HG03520 (cell line): ENCODE results near the gene DMXL1.
"Not testable (repeated sequence)": the region's sequence is repeated elsewhere in the genome, so short reads cannot be mapped to it uniquely, and the experiment has no call there.

Experiments used
- ATAC-seq: cut with Tn5 transposase; IDR thresholded peaks from one replicate; pipeline ENCODE4 v1.9.1; 2021; ENCODE audit warnings: mild to moderate bottlenecking, moderate library complexity; ENCODE audit not compliant: unreplicated experiment

Gene DMXL1

DNA sequence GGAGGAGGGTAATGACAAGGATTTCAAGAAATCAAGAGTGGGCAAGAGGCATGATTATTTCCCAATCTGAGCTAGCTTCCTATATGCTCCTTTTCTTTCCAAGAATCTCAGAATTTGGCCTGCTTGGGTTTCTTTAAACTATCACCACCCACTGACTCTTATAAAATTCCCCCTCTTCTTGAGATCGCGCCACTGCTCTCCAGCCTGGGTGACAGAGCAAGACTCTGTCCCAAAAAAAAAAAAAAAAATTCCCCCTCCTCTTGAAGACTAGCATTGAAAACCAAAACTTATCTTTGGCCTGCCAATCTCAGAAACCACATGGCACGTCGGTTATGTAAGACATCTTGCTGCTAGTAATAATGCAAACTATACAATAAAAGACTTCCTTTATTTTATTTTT is 3.4 kb upstream of the DMXL1 start:
- ATAC-seq: no peak

DNA sequence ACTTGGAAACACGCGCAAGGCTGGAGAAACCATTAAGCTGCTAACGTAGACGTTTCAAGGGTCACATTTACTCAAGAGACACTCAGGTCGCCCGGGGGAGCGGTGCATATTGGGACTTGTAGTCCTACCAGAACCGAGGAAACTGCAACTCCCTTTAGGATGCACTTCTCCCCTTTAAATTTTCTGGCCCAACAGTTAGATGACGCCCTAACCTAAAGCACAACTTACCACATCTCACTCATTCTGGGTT is 384 bp upstream of the DMXL1 start:
- ATAC-seq: peak; percentile 53

DNA sequence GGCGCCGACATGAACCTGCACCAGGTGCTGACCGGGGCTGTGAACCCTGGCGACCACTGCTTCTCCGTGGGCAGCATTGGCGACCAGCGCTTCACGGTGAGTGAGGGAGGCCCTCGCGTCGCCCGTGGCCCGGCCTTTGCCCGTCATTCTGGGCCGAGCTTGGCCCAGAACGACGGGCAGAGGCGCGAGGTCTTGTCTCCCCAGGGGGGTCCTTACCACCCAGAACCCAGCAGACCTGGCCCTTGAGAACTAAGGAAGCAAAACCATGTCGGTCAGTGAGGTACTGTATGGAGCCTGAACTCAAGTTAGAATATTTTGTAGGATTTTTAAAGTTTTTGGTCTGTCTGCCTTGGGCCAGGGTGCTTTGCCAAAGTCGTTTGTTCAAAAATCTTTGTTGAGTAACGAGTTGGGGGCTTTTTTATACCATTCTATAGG is 691 bp downstream of the DMXL1 start:
- ATAC-seq: no peak

DNA sequence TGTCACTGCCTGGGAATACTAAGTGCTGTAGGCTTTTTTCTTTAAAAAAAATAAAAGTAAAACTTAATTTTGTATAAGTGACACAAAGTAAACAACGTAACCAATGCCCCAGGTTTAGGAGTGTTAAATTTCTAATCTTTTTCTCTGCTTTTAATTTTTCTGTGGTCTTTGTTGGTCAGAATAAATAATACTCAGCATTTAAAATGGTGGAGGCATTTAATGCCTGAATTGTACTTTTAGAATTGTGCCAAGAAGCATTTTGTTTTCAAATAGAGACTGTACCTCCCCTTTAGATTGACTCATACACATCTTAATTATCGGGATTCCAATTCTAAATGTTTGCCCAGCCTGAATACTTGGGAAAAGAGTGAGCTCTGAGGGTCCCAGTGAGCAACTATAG is 1.6 kb downstream of the DMXL1 start:
- no peak for ATAC-seq

DNA sequence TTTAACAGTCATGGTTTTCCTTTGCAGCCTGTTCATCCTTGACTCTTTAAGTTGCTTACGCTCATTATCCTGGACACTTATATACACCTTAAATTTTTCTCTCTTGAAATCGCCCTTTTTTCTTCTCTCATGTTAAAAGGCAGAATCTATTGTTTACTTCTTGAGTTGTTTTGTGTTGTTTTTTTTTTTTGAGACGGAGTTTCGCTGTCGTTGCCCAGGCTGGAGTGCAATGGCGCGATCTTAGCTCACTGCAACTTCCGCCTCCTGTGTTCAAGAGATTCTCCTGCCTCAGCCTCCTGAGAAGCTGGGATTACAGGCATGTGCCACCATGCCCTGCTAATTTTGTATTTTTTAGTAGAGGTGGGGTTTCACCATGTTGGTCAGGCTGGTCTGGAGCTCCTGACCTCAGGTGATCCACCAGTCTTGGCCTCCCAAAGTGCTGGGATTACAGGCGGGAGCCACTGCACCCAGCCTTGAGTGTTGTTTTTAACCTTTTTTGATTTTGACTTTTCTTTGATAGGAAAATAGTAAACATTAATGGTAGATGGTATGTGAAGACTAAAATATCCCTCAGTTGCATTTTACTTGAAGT is 3.0 kb downstream of the DMXL1 start:
- not testable (repeated sequence) for ATAC-seq

DNA sequence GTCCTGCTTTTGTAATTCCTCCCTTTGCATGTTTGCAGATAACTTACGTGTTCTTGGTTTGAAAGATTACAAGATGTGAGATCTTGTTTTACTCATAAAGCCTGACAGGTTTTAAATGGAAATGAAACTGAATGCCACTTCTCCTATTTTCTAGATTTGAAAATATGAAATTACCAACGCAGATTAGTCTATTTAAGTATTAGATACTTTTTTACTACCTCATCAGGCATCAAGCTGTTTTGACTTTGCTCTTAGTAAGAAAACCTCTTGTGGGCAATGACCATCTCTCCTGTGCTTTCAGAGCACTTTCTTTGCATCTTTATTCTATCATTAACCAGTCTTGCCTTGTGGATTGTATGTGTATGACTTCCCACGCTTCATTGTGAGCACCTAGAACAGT is 3.5 kb downstream of the DMXL1 start:
- peak; percentile 17 for ATAC-seq

DNA sequence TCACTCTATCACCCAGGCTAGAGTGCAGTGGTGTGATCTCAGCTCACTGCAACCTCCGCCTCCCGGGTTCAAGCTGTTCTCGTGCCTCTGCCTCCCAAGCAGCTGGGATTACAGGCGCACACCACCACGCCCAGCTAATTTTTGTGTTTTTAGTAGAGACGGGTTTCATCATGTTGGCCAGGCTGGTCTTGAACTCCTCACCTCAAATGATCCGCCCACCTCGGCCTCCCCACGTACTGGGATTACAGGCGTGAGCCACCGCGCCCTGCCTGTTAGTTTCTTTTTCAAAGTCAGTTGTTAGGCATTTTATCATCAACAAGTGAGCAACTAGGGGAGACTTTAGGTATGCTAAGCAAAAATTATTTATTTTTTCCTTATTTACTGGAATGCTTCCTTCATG is 4.4 kb downstream of the DMXL1 start:
- ATAC-seq: not testable (repeated sequence)

DNA sequence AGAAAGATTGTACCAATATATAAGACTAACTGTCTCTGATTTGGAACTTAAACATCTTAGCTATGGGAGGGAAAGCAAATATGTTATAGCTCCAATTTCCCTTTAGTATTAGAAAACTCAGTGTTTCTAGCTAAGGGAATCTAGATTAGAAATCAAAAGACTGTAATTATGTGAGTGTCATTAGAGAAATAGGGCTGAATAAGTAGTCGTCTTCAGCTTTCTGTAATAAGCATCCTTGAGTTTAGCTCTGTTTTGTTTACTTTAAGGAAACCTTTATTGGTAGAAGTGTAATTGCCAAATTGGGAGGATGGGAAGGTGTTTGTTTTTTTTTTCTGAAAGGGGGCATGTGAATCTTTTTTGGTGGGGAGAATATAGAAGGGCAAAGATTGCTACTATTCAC is 5.2 kb downstream of the DMXL1 start:
- ATAC-seq: no peak

DNA sequence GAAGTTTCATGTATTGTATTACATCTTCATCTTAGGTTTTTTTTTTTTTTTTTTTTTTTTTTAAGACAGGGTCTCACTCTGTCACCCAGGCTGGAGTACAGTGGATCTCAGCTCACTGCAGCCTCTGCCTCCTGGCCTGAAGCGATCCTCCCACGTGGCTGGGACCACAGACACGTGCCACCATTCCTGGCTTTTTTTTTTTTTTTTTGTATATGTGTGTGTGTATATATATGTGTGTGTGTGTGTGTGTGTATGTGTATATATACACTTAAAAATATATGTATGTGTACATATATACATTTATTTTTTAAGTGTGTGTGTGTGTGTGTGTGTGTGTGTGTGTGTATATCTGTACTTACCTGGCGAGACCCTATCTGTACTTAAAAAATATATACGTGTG is 6.6 kb downstream of the DMXL1 start:
- ATAC-seq: no peak

DNA sequence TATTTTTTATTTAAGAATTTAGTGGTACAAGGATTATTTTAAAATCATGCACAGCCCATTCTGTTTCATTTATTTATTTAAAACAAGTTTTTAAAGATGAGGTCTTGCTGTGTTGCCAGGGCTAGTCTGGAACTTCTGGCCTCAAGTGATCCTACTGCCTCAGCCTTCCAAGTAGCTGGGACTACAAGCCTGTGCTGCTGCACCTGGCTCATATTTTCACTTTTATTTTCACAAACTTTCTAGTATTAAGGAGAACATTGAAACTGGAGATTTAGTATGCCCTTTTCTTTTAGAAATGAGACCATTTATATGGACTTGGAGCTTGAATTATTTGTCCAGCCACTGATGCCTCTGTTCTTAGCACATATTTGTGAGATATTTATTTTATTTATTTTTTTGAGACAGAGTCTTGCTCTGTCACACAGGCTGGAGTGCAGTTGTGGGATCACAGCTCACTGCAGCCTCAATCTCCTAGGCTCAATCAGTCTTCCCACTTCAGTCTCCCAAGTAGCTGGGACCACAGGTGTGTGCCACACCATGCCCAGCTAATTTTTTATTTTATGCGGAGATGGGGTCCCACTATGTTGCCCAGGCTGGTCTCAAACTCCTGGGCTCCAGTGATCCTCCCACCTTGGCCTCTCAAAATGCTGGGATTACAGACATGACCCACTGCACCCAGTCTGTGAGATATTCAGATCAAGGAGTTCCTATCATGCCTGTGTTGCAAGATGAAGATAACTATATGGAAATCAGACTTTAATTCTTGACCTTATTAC is 7.4 kb downstream of the DMXL1 start:
- no peak for ATAC-seq

DNA sequence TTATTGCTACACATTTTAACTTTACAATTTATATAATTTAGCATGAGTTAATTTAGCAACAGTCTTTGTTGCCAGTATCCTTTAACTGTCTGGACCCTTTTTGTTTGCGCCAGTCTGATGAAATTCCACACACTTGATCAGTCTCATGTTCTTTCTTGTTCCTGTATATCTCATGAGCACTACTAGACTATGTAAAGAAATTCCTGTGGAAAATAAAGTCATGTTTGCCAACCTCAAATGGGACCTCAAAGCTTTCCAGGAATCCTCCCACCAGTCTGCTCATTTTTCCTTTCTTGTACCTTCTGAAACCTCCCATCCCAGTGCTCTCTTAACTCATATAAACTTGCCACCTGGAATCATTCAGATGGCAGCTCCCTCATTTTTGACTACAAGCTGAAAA is 8.0 kb downstream of the DMXL1 start:
- ATAC-seq: no peak

DNA sequence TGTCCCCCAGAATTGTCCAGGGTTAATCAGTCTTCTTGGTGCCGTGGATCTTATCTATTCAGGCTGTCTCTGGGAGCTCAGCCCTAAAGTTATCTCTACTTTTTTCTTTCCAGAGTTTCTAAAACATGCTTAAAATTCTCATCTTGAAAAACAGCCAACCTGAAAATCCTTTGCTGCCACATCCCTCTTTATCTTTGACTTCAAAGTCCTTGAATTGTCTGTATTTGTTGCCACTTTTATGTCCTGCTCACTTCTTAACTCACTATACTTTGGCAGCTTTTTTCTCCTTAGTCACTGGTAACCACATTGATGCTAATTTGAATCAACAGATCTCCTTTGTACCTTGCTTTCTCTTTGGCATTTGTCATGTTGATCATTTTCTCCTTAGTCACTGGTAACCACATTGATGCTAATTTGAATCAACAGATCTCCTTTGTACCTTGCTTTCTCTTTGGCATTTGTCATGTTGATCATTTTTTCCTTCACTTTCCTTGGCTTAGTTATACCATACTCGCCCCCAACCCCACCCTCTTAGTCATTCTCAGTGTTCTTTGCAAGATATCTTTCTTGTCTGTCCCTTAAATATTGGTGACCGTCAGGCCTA is 8.5 kb downstream of the DMXL1 start:
- peak; percentile 60 for ATAC-seq

DNA sequence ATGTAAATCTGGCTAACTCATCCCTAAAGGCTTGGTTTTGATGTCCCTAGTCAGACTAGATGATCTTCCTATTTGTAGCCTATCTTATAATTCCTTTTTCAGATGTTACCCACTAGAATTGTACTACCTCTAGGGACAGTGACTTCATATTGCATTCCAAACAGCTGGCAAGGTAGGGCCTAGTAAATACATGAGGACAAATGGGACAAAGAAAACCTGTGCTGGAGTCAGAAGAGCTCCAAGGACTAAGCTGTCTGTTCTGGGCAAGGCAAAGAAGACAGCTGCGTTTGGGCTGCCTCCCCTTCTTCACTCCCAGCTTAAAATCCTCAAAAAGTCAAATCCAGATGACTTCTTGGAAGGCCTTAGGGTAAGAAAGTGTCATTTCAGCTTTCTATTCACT is 10.0 kb downstream of the DMXL1 start:
- no peak for ATAC-seq

DNA sequence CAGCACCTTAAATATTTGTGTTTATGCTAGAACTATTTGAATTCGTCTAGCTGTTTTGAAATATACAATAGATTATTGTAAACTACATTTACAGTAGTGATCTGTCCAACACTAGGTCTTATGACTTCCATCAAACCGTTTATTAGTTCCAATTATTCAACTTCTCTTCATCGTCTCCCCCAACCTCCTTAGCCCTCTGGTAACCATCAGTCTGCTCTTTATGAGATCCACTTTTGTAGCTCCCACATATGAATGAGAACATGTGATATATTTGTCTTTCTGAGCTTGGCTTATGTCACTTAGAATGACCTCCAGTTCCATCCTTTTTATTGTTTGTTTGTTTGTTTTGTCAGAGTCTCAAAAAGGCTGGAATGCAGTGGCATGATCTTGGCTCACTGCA is 11.8 kb downstream of the DMXL1 start:
- no peak for ATAC-seq

DNA sequence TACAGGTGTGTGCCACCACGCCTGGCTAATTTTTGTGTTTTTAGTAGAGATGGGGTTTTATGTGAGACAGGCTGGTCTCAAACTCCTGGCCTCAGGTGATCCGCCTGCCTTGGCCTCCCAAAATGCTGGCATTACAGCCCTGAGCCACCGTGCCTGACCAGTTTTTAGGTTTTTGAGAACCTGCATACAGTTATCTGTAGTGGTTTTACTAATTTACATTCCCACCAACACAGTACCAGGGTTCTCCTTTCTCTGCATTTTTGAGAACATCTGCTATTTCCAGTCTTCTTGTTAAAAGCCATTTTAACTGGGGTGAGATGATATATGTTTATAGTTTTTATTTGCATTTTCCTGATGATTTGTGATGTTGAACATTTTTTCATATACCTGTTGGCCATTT is 12.8 kb downstream of the DMXL1 start:
- ATAC-seq: peak; percentile 47

DNA sequence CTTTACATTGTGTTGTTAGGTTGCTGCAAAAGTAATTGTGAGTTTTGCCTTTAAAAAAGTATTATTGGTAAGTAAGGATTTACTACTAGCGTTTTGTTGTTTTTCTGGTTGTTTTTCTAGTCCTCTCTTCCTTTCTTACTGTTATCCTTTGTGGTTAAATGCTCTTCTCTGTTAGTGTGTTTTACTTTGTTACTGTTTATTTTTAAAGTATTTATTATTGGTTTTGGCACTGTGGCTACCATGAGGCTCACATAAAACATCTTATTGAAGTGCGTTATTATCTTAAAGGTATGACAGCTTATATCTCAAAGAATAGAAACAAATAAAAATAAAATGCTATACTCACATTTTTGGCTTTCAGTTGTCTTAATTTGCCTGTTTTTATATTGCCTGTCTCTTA is 17.6 kb downstream of the DMXL1 start:
- no peak for ATAC-seq

DNA sequence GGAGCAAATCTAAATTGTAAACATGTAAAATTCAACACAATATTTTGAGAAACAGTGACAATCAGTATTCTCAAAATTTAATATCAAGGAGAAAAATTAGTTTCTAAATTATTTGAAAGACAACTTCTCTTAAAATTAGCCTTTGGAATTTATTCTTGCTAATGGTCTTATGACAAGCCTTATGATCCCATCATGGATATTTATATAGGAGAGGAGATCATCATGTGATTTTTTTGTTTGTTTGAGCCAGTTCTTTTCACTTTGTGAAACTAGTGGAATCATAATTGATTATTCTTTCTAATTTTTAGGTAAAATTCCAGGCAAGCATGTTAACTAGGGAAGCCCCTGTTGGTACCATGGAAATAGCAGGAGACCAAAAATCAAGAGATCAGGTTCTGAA is 24.7 kb downstream of the DMXL1 start:
- ATAC-seq: no peak

DNA sequence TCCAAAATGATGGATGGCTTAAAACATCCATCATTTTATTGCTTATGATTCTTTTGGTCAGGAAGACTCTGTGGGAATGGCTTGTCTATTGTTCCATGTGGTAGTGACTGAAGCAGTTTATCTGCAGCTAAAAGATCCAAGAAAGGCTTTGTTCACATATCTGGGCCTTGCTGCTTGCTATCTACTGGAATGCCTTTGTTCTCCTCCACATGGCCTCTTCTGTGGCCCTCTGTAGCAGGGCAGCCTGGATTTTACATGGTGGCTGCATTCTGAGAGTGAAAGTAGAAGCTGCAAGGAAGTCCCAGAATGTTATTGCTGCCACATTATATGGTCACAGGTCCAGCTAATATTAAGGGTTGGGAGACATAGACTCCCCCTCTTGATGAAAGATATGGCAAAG is 35.1 kb downstream of the DMXL1 start:
- ATAC-seq: no peak

DNA sequence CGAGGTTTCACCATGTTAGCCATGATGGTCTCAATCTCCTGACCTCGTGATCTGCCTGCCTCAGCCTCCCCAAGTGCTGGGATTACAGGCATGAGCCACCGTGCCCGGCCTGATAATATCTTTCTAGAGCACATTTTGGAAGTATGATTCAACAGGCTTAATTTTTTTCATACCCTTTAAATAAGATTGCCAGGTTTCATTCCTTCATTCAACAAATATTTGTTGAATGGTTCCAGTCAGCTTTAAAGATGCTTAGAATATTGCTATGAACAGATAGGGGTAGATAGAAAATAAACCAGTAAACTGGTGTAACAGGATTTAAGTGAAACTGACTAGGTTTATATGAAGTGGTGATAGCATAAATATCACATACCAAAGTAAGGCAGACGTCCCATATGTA is 41.3 kb downstream of the DMXL1 start:
- ATAC-seq: no peak

DNA sequence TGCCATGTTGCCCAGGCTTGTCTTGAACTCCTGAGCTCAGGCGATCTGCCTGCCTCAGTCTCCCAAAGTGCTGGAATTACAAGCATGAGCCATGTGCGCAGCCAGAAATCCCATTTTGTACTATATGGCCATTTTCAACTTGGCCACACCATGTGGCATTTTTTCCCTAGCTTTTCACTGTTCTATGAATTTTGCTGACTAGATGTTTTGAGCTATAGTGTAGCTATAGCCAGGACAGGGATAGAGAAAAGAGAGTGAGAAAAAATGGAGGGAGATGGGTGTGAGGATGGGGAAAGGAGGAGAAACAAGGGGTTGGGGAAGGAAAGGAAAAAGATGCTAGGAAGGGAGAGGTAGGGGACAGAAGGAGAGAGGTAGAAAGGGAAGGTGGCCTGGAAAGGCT is 46.4 kb downstream of the DMXL1 start:
- ATAC-seq: no peak

DNA sequence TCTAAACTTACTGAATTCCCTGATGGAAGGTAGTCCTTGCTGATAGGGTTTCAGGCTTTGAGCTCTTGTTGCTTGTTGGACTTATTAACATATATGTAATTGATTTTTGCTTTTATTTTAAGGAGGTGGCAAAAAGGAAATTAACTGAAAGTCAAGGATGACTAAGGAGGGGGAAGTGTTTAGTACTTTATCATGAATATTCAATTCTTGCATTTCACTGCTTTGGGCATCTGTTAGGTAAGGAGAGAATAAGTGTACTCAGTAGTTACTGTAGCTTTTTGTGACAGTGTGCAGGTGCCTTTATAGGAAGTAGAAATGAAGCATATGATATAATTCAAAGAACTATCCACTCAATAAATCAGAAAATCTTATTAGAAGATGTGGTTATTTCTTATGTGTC is 47.1 kb downstream of the DMXL1 start:
- no peak for ATAC-seq

DNA sequence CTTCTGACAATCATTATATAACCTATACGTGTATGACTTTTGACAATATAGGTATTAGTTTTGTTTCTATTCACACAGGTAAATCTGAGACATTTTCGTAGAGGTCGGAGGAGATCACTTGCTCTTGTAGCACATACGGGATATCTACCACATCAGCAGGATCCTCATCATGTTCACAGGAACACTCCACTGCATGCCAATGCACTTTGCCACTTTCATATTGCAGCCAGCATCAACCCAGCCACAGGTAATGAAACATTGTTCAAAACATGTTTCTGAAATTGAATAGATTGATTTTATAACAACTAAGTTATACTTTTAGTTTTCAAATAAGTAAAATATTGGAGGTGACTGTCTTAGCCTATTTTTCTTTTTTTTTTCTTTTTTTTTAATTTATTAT is 50.0 kb downstream of the DMXL1 start:
- no peak for ATAC-seq

DNA sequence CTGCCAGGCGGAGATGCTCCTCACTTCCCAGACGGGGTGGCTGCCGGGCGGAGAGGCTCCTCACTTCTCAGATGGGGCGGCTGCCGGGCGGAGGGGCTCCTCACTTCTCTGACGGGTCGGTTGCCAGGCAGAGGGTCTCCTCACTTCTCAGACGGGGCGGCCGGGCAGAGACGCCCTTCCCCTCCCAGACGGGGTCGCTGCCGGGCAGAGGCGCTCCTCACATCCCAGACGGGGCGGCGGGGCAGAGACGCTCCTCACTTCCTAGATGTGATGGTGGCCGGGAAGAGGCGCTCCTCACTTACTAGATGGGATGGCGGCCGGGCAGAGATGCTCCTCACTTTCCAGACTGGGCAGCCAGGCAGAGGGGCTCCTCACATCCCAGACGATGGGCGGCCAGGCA is 51.6 kb downstream of the DMXL1 start:
- ATAC-seq: not testable (repeated sequence)
